ENCODE results near the gene C4orf36.

The C4orf36 gene

GRCh38 chr4:86853209-86853608 is 39.0 kb downstream of the C4orf36 start:
- no peak for DNase-seq

- DNase-seq, result no peak
Measured at GRCh38 chr4:86848732-86849619, 43.2 kb downstream of the C4orf36 start, which contains the start of gene SLC10A6. TSS of gene SLC10A6 (minus strand) at chr4:86849384. CDS start at chr4:86849115, 269 bp downstream.

GRCh38 chr4:86848136-86848535 is 44.1 kb downstream of the C4orf36 start:
- no peak for DNase-seq

- no peak for DNase-seq
Measured at GRCh38 chr4:86847571-86847970, 44.7 kb downstream of the C4orf36 start.

GRCh38 chr4:86846921-86847320 is 45.3 kb downstream of the C4orf36 start:
- no peak for DNase-seq

GRCh38 chr4:86845593-86845992 is 46.6 kb downstream of the C4orf36 start:
- no peak for DNase-seq

GRCh38 chr4:86841309-86841708 is 50.9 kb downstream of the C4orf36 start:
- DNase-seq, result no peak

- no peak for DNase-seq
Measured at GRCh38 chr4:86840858-86841257, 51.4 kb downstream of the C4orf36 start.

GRCh38 chr4:86837691-86838503 is 54.3 kb downstream of the C4orf36 start:
- no peak for DNase-seq

- no peak for DNase-seq
Measured at GRCh38 chr4:86835677-86836076, 56.5 kb downstream of the C4orf36 start.

GRCh38 chr4:86834901-86835300 is 57.3 kb downstream of the C4orf36 start:
- no peak for DNase-seq

GRCh38 chr4:86833615-86834014 is 58.6 kb downstream of the C4orf36 start:
- DNase-seq, result no peak

GRCh38 chr4:86831262-86832130 is 60.7 kb downstream of the C4orf36 start:
- DNase-seq, result no peak
